Mesenchymal stem cell (in vitro differentiated cells and primary cell): ENCODE measurements around the gene TAOK1.

Experiments used
- DNase-seq: peaks from one replicate; pipeline ENCODE4 v3.0.0-alpha.2; 2013
- H2AFZ ChIP-seq: one replicate; pipeline ENCODE4 v1.6.1; 2013; ENCODE audit warnings: low read depth, mild to moderate bottlenecking, control low read depth, inconsistent platforms, low read length, moderate library complexity
- H2AK5ac ChIP-seq: 2 replicates; pipeline ENCODE4 v1.6.1; 2013; ENCODE audit warnings: low read length, moderate library complexity, mild to moderate bottlenecking, inconsistent platforms; ENCODE audit not compliant: severe bottlenecking
- H2BK120ac ChIP-seq: one replicate; pipeline ENCODE4 v1.6.1; 2013; ENCODE audit warnings: low read depth, mild to moderate bottlenecking, inconsistent platforms, low read length, moderate library complexity
- H2BK12ac ChIP-seq, 2 experiments: one replicate each; pipeline ENCODE4 v1.6.1; 2013; ENCODE audit warnings: inconsistent platforms in 2 of 2, low read length in 2 of 2, mild to moderate bottlenecking in 2 of 2, moderate library complexity in 2 of 2, control low read depth in 1 of 2
- H2BK15ac ChIP-seq: one replicate; pipeline ENCODE4 v1.6.1; 2013; ENCODE audit warnings: mild to moderate bottlenecking, low read depth, inconsistent platforms; ENCODE audit not compliant: poor library complexity, severe bottlenecking
- H2BK5ac ChIP-seq: 2 replicates; pipeline ENCODE4 v1.6.1; 2013; ENCODE audit warnings: low read depth, mild to moderate bottlenecking, low read length, control low read depth, inconsistent platforms; ENCODE audit not compliant: poor library complexity, severe bottlenecking
- H3K14ac ChIP-seq, 2 experiments: one replicate each; pipeline ENCODE4 v1.6.1; 2013; ENCODE audit warnings: inconsistent platforms in 2 of 2, low read length in 2 of 2, control low read depth in 1 of 2, mild to moderate bottlenecking in 1 of 2, moderate library complexity in 1 of 2
- H3K18ac ChIP-seq, 2 experiments: one replicate each; pipeline ENCODE4 v1.6.1; 2013; ENCODE audit warnings: inconsistent platforms in 2 of 2, low read length in 2 of 2, control low read depth in 1 of 2, low read depth in 1 of 2, mild to moderate bottlenecking in 1 of 2
- H3K23ac ChIP-seq, 2 experiments: one replicate each; pipeline ENCODE4 v1.6.1; 2013; ENCODE audit warnings: inconsistent platforms in 2 of 2, low read length in 2 of 2, mild to moderate bottlenecking in 2 of 2, moderate library complexity in 2 of 2, control low read depth in 1 of 2
- H3K27ac ChIP-seq: 2 replicates; pipeline ENCODE4 v1.5.1; 2013; ENCODE audit warnings: mild to moderate bottlenecking, moderate library complexity, low read length, control low read depth, inconsistent platforms; ENCODE audit not compliant: poor library complexity, severe bottlenecking
- H3K27me3 ChIP-seq, 2 experiments: 2 replicates each; pipeline versions ENCODE4 v1.6.1 to v1.7.0; 2013; ENCODE audit warnings: low read length in 2 of 2, mild to moderate bottlenecking in 2 of 2, moderate library complexity in 2 of 2, control low read depth in 1 of 2, inconsistent platforms in 1 of 2; ENCODE audit not compliant: control insufficient read depth in 1 of 2, insufficient read depth in 1 of 2
- H3K36me3 ChIP-seq, 2 experiments: 2 replicates each; pipeline versions ENCODE4 v1.6.1 to v1.7.0; 2013; ENCODE audit warnings: low read length in 2 of 2, control low read depth in 1 of 2, inconsistent platforms in 1 of 2, low read depth in 1 of 2, mild to moderate bottlenecking in 1 of 2; ENCODE audit not compliant: insufficient read depth in 2 of 2, control insufficient read depth in 1 of 2
- H3K4ac ChIP-seq, 2 experiments: one replicate each; pipeline ENCODE4 v1.6.1; 2013; ENCODE audit warnings: inconsistent platforms in 2 of 2, low read length in 2 of 2, mild to moderate bottlenecking in 2 of 2, moderate library complexity in 2 of 2, control low read depth in 1 of 2, low read depth in 1 of 2
- H3K4me1 ChIP-seq: 2 replicates; pipeline ENCODE4 v1.6.1; 2013; ENCODE audit warnings: low read depth, low read length, control low read depth; ENCODE audit not compliant: control insufficient read depth, insufficient read depth
- H3K4me2 ChIP-seq: 2 replicates; pipeline ENCODE4 v1.6.1; 2013; ENCODE audit warnings: low read length, mild to moderate bottlenecking, inconsistent platforms; ENCODE audit not compliant: poor library complexity, severe bottlenecking
- H3K4me3 ChIP-seq, 2 experiments: 2 replicates each; pipeline versions ENCODE4 v1.5.1 to v1.7.0; 2013; ENCODE audit warnings: low read length in 2 of 2, mild to moderate bottlenecking in 2 of 2, control low read depth in 1 of 2, low read depth in 1 of 2; ENCODE audit not compliant: insufficient read depth in 1 of 2
- H3K79me1 ChIP-seq: replicated peaks from 2 replicates; pipeline ENCODE4 v1.6.1; 2013; ENCODE audit warnings: mild to moderate bottlenecking, control low read depth, low read length, inconsistent platforms; ENCODE audit not compliant: poor library complexity, severe bottlenecking
- H3K9ac ChIP-seq: 2 replicates; pipeline ENCODE4 v1.7.0; 2013; ENCODE audit warnings: mild to moderate bottlenecking, low read length, moderate library complexity
- H3K9me3 ChIP-seq: 2 replicates; pipeline ENCODE4 v1.7.0; 2013; ENCODE audit warnings: mild to moderate bottlenecking, low read length; ENCODE audit not compliant: control insufficient read depth
- H4K8ac ChIP-seq: one replicate; pipeline ENCODE4 v1.6.1; 2013; ENCODE audit warnings: inconsistent platforms, mild to moderate bottlenecking, low read length, moderate library complexity
- H4K91ac ChIP-seq: one replicate; pipeline ENCODE4 v1.6.1; 2013; ENCODE audit warnings: mild to moderate bottlenecking, low read length, inconsistent platforms
- WGBS: methylation state at CpG from one replicate; pipeline ENCODE4 v1.1.7; 2013; ENCODE audit warnings: mixed read lengths; 5-methylcytosine and 5-hydroxymethylcytosine counted together

The TAOK1 gene

GRCh38 chr17:29393436-29393835 lies 3.3 kb downstream of the TAOK1 start:
- H4K91ac ChIP-seq = no peak overlapping the region
- H3K4me2 ChIP-seq = no peak overlapping the region
- H3K4ac ChIP-seq = no peak overlapping the region
- no peak overlapping the region for H3K27ac ChIP-seq
- H3K4me3 ChIP-seq = peak overlapping the region in 1 of 2 experiments; percentile 93
- peaks cover 1% of the 10 kb centered on the region for H3K4me1 ChIP-seq
- H2BK120ac ChIP-seq = no peak overlapping the region
- H4K8ac ChIP-seq = no peak overlapping the region
- peak overlapping the region; percentile 65 for H3K9ac ChIP-seq
- H3K79me1 ChIP-seq = no peaks in the 10 kb centered on the region
- H3K27me3 ChIP-seq = no peaks in the 10 kb centered on the region
- no peak overlapping the region for H2BK15ac ChIP-seq
- no peak overlapping the region for H2BK5ac ChIP-seq
- peaks cover 1 to 6% of the 10 kb centered on the region in 2 experiments for H3K36me3 ChIP-seq
- no peak overlapping the region for H2AFZ ChIP-seq
- no peak overlapping the region for H2AK5ac ChIP-seq
- no peak overlapping the region for H2BK12ac ChIP-seq
- H3K14ac ChIP-seq = no peak overlapping the region
- H3K23ac ChIP-seq = no peak overlapping the region
- H3K18ac ChIP-seq = no peak overlapping the region
- DNase-seq = peak; percentile 63
- no peaks in the 10 kb centered on the region for H3K9me3 ChIP-seq

- no peak overlapping the region for H4K91ac ChIP-seq
- no peak overlapping the region for H3K4me3 ChIP-seq
- H4K8ac ChIP-seq = no peak overlapping the region
- H3K9me3 ChIP-seq = no peaks in the 10 kb centered on the region
- no peak overlapping the region for H3K27ac ChIP-seq
- H3K4me2 ChIP-seq = no peak overlapping the region
- peaks cover 7 to 16% of the 10 kb centered on the region in 2 experiments for H3K36me3 ChIP-seq
- H3K23ac ChIP-seq = no peak overlapping the region
- no peak for DNase-seq
- H2BK5ac ChIP-seq = no peak overlapping the region
- peak overlapping the region; percentile 17 for H3K9ac ChIP-seq
- H2BK120ac ChIP-seq = no peak overlapping the region
- H3K27me3 ChIP-seq = no peaks in the 10 kb centered on the region
- H3K18ac ChIP-seq = no peak overlapping the region
- 99% methylated on average over 4 of the region's 4 CpGs for WGBS
- H3K79me1 ChIP-seq = no peaks in the 10 kb centered on the region
- H2BK12ac ChIP-seq = no peak overlapping the region
- H2BK15ac ChIP-seq = no peak overlapping the region
- H2AFZ ChIP-seq = no peak overlapping the region
- no peak overlapping the region for H2AK5ac ChIP-seq
- no peak overlapping the region for H3K4ac ChIP-seq
- H3K14ac ChIP-seq = no peak overlapping the region
- H3K4me1 ChIP-seq = peaks cover 1% of the 10 kb centered on the region
These were observed 4.6 kb downstream of the TAOK1 start for GRCh38 chr17:29394761-29395160.

- no peak overlapping the region for H2BK120ac ChIP-seq
- no peak overlapping the region for H3K4me3 ChIP-seq
- WGBS = 100% methylated on average over 1 of the region's 2 CpGs
- no peak overlapping the region for H3K18ac ChIP-seq
- H3K14ac ChIP-seq = no peak overlapping the region
- H2BK5ac ChIP-seq = no peak overlapping the region
- H3K36me3 ChIP-seq = peaks cover 10 to 28% of the 10 kb centered on the region in 2 experiments
- no peaks in the 10 kb centered on the region for H3K27me3 ChIP-seq
- no peak overlapping the region for H3K27ac ChIP-seq
- no peak overlapping the region for H4K8ac ChIP-seq
- peaks cover 1% of the 10 kb centered on the region for H3K4me1 ChIP-seq
- no peak overlapping the region for H2AFZ ChIP-seq
- no peak overlapping the region for H4K91ac ChIP-seq
- no peak overlapping the region for H3K4me2 ChIP-seq
- no peak overlapping the region for H2BK12ac ChIP-seq
- no peak overlapping the region for H2BK15ac ChIP-seq
- H3K9ac ChIP-seq = no peak overlapping the region
- DNase-seq = no peak
- no peaks in the 10 kb centered on the region for H3K79me1 ChIP-seq
- no peak overlapping the region for H3K23ac ChIP-seq
- H2AK5ac ChIP-seq = no peak overlapping the region
- H3K4ac ChIP-seq = no peak overlapping the region
- H3K9me3 ChIP-seq = no peaks in the 10 kb centered on the region
These were observed 5.9 kb downstream of the TAOK1 start for GRCh38 chr17:29396066-29396465.

GRCh38 chr17:29399634-29400033 lies 9.5 kb downstream of the TAOK1 start:
- 97% methylated on average over 4 of the region's 4 CpGs for WGBS

More at GRCh38 chr17:29399634-29400033, 9.5 kb downstream of the TAOK1 start:
- Histone ChIP-seq H3K36me3 (peaks cover 21 to 47% of the 10 kb centered on the region in 2 experiments), H2AFZ (no peak overlapping the region), H3K4me1 (peaks cover 8% of the 10 kb centered on the region), H3K23ac (no peak overlapping the region), H3K9ac (no peak overlapping the region), H3K9me3 (no peaks in the 10 kb centered on the region), H3K4me3 (no peak overlapping the region), H2BK120ac (no peak overlapping the region), H2BK5ac (no peak overlapping the region), H3K4ac (no peak overlapping the region), H2AK5ac (no peak overlapping the region), H2BK15ac (no peak overlapping the region), H3K27me3 (no peaks in the 10 kb centered on the region), H3K79me1 (no peaks in the 10 kb centered on the region), H4K8ac (peak overlapping the region; percentile 37), H2BK12ac (no peak overlapping the region), H3K4me2 (no peak overlapping the region), H4K91ac (no peak overlapping the region), H3K18ac (no peak overlapping the region), H3K14ac (no peak overlapping the region), H3K27ac (no peak overlapping the region)
- no peak for DNase-seq
